Neuronal stem cell (in vitro differentiated cells): ENCODE data around the gene MPZL2.

ENCODE experiments used
- DNase-seq: peaks from one replicate; pipeline ENCODE4 v3.0.0-alpha.2; 2013; ENCODE audit warnings: low spot score
- H2AFZ ChIP-seq: one replicate; pipeline ENCODE4 v1.6.1; 2013; ENCODE audit warnings: mild to moderate bottlenecking, low read length, inconsistent platforms
- H2AK5ac ChIP-seq: 2 replicates; pipeline ENCODE4 v1.6.1; 2013; ENCODE audit warnings: low read depth, mild to moderate bottlenecking, inconsistent platforms, low read length, moderate library complexity, mixed read lengths
- H2BK120ac ChIP-seq: 2 replicates; pipeline ENCODE4 v1.6.1; 2013; ENCODE audit warnings: low read depth, mild to moderate bottlenecking, inconsistent platforms, low read length, moderate library complexity, mixed read lengths
- H2BK12ac ChIP-seq: one replicate; pipeline ENCODE4 v1.6.1; 2013; ENCODE audit warnings: low read length, inconsistent platforms
- H2BK15ac ChIP-seq: 2 replicates; pipeline ENCODE4 v1.6.1; 2013; ENCODE audit warnings: mild to moderate bottlenecking, low read length, inconsistent platforms, mixed read lengths
- H2BK5ac ChIP-seq: one replicate; pipeline ENCODE4 v1.6.1; 2013; ENCODE audit warnings: inconsistent platforms, mild to moderate bottlenecking, low read length, moderate library complexity
- H3K14ac ChIP-seq: one replicate; pipeline ENCODE4 v1.6.1; 2013; ENCODE audit warnings: low read length, inconsistent platforms
- H3K18ac ChIP-seq: 2 replicates; pipeline ENCODE4 v1.6.1; 2013; ENCODE audit warnings: low read length, inconsistent platforms
- H3K23ac ChIP-seq: 2 replicates; pipeline ENCODE4 v1.6.1; 2013; ENCODE audit warnings: low read depth, mild to moderate bottlenecking, mixed read lengths, low read length, inconsistent platforms; ENCODE audit not compliant: poor library complexity
- H3K27ac ChIP-seq: replicated peaks from 3 replicates; pipeline ENCODE4 v1.5.1; 2013; ENCODE audit warnings: low read length, inconsistent platforms
- H3K27me3 ChIP-seq, 3 experiments: 2 replicates each; pipeline ENCODE4 v1.6.1; 2013; ENCODE audit warnings: low read length in 3 of 3, mild to moderate bottlenecking in 2 of 3, inconsistent platforms in 1 of 3, low read depth in 1 of 3, mixed read lengths in 1 of 3, moderate library complexity in 1 of 3; ENCODE audit not compliant: control insufficient read depth in 3 of 3, insufficient read depth in 3 of 3
- H3K36me3 ChIP-seq, 2 donors: replicated peaks in 1 of 2; 2 replicates each; pipeline ENCODE4 v1.6.1; 2013; ENCODE audit warnings: low read length in 2 of 2; ENCODE audit not compliant: control insufficient read depth in 2 of 2, insufficient read depth in 2 of 2
- H3K4ac ChIP-seq: 2 replicates; pipeline ENCODE4 v1.6.1; 2013; ENCODE audit warnings: inconsistent platforms, mild to moderate bottlenecking, low read length, moderate library complexity
- H3K4me1 ChIP-seq, 2 donors: 1 replicate in 1 of 2; 2 replicates in 1 of 2; pipeline ENCODE4 v1.6.1; 2013; ENCODE audit warnings: low read length in 2 of 2, low read depth in 1 of 2; ENCODE audit not compliant: control insufficient read depth in 2 of 2, insufficient read depth in 1 of 2
- H3K4me2 ChIP-seq: one replicate; pipeline ENCODE4 v1.6.1; 2013; ENCODE audit warnings: mild to moderate bottlenecking, low read length, inconsistent platforms; ENCODE audit not compliant: insufficient read depth, poor library complexity, severe bottlenecking
- H3K4me3 ChIP-seq, 2 donors: 2 replicates each; pipeline ENCODE4 v1.5.1; 2013; ENCODE audit warnings: low read length in 2 of 2, mild to moderate bottlenecking in 2 of 2, inconsistent platforms in 1 of 2, moderate library complexity in 1 of 2
- H3K79me1 ChIP-seq: one replicate; pipeline ENCODE4 v1.6.1; 2013; ENCODE audit warnings: low read depth, mild to moderate bottlenecking, inconsistent platforms, low read length, moderate library complexity
- H3K9ac ChIP-seq: one replicate; pipeline ENCODE4 v1.6.1; 2013; ENCODE audit warnings: mild to moderate bottlenecking, low read depth, low read length, inconsistent platforms; ENCODE audit not compliant: poor library complexity
- H3K9me3 ChIP-seq, 2 donors: replicated peaks in 1 of 2; 2 replicates each; pipeline versions ENCODE3 to v1.6.1; 2013; ENCODE audit warnings: low read length in 2 of 2, mild to moderate bottlenecking in 2 of 2, inconsistent platforms in 1 of 2, low read depth in 1 of 2, mixed read lengths in 1 of 2, moderate library complexity in 1 of 2; ENCODE audit not compliant: control insufficient read depth in 2 of 2, insufficient read depth in 1 of 2
- H4K8ac ChIP-seq: one replicate; pipeline ENCODE4 v1.6.1; 2013; ENCODE audit warnings: low read depth, mild to moderate bottlenecking, inconsistent platforms, low read length, moderate library complexity
- H4K91ac ChIP-seq: one replicate; pipeline ENCODE4 v1.6.1; 2013; ENCODE audit warnings: low read length, low read depth, mild to moderate bottlenecking, inconsistent platforms; ENCODE audit not compliant: poor library complexity
- WGBS, 2 donors: extraction: QIAGEN DNeasy Blood & Tissue Kit; methylation state at CpG; one replicate each; pipeline ENCODE4 v1.1.7; 2013; ENCODE audit warnings: missing lambda C conversion rate in 2 of 2, mixed read lengths in 1 of 2; ENCODE audit not compliant: insufficient read length in 2 of 2, insufficient replicate concordance in 1 of 2; ENCODE audit errors: extremely low coverage in 2 of 2; 5-methylcytosine and 5-hydroxymethylcytosine counted together

The MPZL2 gene

DNA sequence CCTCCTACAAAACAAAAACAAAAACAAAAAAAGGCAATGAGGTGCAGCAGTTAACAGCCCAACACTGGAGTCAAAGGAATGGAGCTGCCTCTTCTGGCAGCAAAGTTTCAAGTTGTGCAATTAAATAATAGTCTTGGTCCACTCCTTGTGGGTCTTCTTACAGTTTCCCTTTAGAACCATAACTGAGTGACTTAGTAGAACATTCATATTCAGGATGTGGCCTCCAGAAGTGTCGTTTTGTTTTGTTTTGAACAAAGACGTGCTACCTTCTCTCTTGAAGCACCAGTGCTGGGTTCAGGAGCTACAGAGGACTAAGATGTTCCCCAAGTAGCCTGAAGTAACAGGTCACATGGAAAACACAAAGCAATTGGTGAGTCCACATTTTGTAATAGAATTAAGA lies 37.3 kb downstream of the MPZL2 start:
- Histone ChIP-seq H3K4me3 (no peak overlapping the region), H2AFZ (no peak overlapping the region), H2AK5ac (no peak overlapping the region), H3K9ac (no peak overlapping the region), H2BK120ac (no peak overlapping the region), H3K4me2 (no peak overlapping the region), H4K8ac (no peak overlapping the region), H3K27ac (no peak overlapping the region), H2BK15ac (no peak overlapping the region), H3K36me3 (no peaks in the 10 kb centered on the region), H3K4ac (no peak overlapping the region), H3K14ac (no peak overlapping the region), H2BK12ac (no peak overlapping the region), H2BK5ac (no peak overlapping the region), H3K79me1 (no peaks in the 10 kb centered on the region), H3K9me3 (no peaks in the 10 kb centered on the region), H3K18ac (no peak overlapping the region), H3K27me3 (peaks cover 0 to 5% (median 0%) of the 10 kb centered on the region in 3 experiments), H4K91ac (no peak overlapping the region), H3K4me1 (no peaks in the 10 kb centered on the region), H3K23ac (no peak overlapping the region)
- DNase-seq, result no peak
- WGBS, 2 donors, result no CpG with 5 or more reads among the region's 2 CpGs

GRCh38 chr11:118226296-118226695 lies 37.8 kb downstream of the MPZL2 start:
- no peaks in the 10 kb centered on the region for H3K79me1 ChIP-seq
- H3K9me3 ChIP-seq, result no peaks in the 10 kb centered on the region
- H2AK5ac ChIP-seq, result no peak overlapping the region
- no peak overlapping the region for H2BK5ac ChIP-seq
- peaks cover 0 to 8% (median 0%) of the 10 kb centered on the region in 3 experiments for H3K27me3 ChIP-seq
- WGBS, 2 donors, result no CpG with 5 or more reads among the region's 7 CpGs
- H3K36me3 ChIP-seq, result no peaks in the 10 kb centered on the region
- no peak overlapping the region for H4K91ac ChIP-seq
- H3K23ac ChIP-seq, result no peak overlapping the region
- no peak overlapping the region for H3K14ac ChIP-seq
- H2BK120ac ChIP-seq, result no peak overlapping the region
- no peak overlapping the region for H3K4me2 ChIP-seq
- H4K8ac ChIP-seq, result no peak overlapping the region
- no peak overlapping the region for H3K9ac ChIP-seq
- no peak for DNase-seq
- no peak overlapping the region for H2BK12ac ChIP-seq
- no peak overlapping the region for H3K4ac ChIP-seq
- H2BK15ac ChIP-seq, result no peak overlapping the region
- no peaks in the 10 kb centered on the region for H3K4me1 ChIP-seq
- H3K27ac ChIP-seq, result no peak overlapping the region
- no peak overlapping the region for H2AFZ ChIP-seq
- no peak overlapping the region for H3K4me3 ChIP-seq
- H3K18ac ChIP-seq, result no peak overlapping the region

DNA sequence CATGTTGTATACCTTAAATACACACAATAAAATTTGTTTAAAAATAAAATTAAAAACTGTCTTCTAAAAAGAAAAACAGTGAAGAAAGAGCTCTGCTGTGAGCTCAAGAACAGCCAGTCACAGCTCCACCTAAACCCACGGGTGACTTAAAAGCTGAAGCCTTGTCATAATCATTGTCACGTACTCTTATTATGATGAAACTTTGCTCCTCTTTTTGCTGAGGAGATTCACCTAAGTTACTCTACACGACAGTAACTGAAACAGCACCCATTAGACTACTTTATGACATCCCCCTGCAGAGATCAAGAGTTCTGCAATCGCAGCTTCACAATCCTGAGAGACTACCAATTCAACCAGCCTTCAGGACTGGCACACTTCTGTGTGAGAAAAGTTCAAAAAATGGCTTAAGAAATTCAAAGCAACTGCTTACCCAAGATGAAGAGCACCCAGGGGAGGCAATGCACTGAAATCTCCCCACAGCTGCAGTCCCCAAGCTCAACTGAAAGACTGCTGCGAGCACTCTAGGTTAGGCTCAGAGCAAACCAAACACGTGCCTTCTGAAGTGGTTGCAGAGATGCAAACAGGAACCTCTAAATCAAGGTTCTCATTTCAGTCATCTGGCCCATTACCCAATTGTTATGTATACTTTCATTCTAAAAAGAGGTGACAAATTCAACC lies 39.4 kb downstream of the MPZL2 start, which contains the start of gene JAML:
Gene JAML (minus strand): TSS at position 501 of the 678 bp plus-strand sequence. CDS start 10,145 bp downstream, outside the sequence.
- Histone ChIP-seq H2BK5ac (no peak within 1 kb of the TSS), H3K4me3 (no peak within 1 kb of the TSS), H2AFZ (no peak within 1 kb of the TSS), H3K4ac (no peak within 1 kb of the TSS), H2BK12ac (no peak within 1 kb of the TSS), H3K27me3 (peaks cover 0 to 16% (median 0%) of the 10 kb centered on the region in 3 experiments), H3K4me2 (no peak within 1 kb of the TSS), H3K79me1 (no peaks in the 10 kb centered on the region), H3K9ac (no peak within 1 kb of the TSS), H4K8ac (no peak within 1 kb of the TSS), H3K14ac (no peak within 1 kb of the TSS), H3K9me3 (no peaks in the 10 kb centered on the region), H3K36me3 (no peaks in the 10 kb centered on the region), H2AK5ac (no peak within 1 kb of the TSS), H2BK120ac (no peak within 1 kb of the TSS), H2BK15ac (no peak within 1 kb of the TSS), H4K91ac (no peak within 1 kb of the TSS), H3K4me1 (no peaks in the 10 kb centered on the region), H3K18ac (no peak within 1 kb of the TSS), H3K27ac (no peak within 1 kb of the TSS), H3K23ac (no peak within 1 kb of the TSS)
- no CpG with 5 or more reads among the region's 6 CpGs for WGBS, 2 donors
- DNase-seq, result no peak

GRCh38 chr11:118223992-118224391 lies 40.1 kb downstream of the MPZL2 start:
- Histone ChIP-seq H2AK5ac (no peak overlapping the region), H3K27me3 (peaks cover 0 to 16% (median 0%) of the 10 kb centered on the region in 3 experiments), H3K4me3 (no peak overlapping the region), H3K36me3 (no peaks in the 10 kb centered on the region), H3K27ac (no peak overlapping the region), H2BK5ac (no peak overlapping the region), H3K9me3 (no peaks in the 10 kb centered on the region), H3K18ac (no peak overlapping the region), H3K79me1 (no peaks in the 10 kb centered on the region), H4K8ac (no peak overlapping the region), H2BK15ac (no peak overlapping the region), H2BK12ac (no peak overlapping the region), H3K23ac (no peak overlapping the region), H2AFZ (no peak overlapping the region), H3K4me2 (no peak overlapping the region), H2BK120ac (no peak overlapping the region), H3K4me1 (no peaks in the 10 kb centered on the region), H4K91ac (no peak overlapping the region), H3K4ac (no peak overlapping the region), H3K9ac (no peak overlapping the region), H3K14ac (no peak overlapping the region)
- DNase-seq, result no peak
- WGBS, 2 donors, result no CpG with 5 or more reads among the region's 6 CpGs
